H1 (cell line): Measurements from ENCODE around the gene TNRC6B. TPM values are rescaled to one million over a fixed set of nuclear protein-coding genes. Genes with fewer than 3 reads are reported as not detected.

Experiments used
- CTCF ChIA-PET: fragments of 300-600 bp; sonication (Branson Sonifier 250); formaldehyde crosslinking; loops from one replicate; lab custom pipeline; 2021; ENCODE audit not compliant: partially characterized antibody; lab: Charles Lee
- POLR2A ChIA-PET: fragments of 300-600 bp; sonication (Branson Sonifier 250); formaldehyde crosslinking; loops from one replicate; lab custom pipeline; 2021; ENCODE audit warnings: inconsistent platforms; ENCODE audit not compliant: partially characterized antibody; lab: Charles Lee
- DNase-seq, 2 experiments: peaks; one replicate each; pipeline versions ENCODE4 v3.0.0 to v3.0.0-alpha.2; 2010 to 2022; ENCODE audit warnings: low spot score in 2 of 2, low read depth in 1 of 2, mixed read lengths in 1 of 2
- FAIRE-seq: peaks from 2 replicates; lab custom pipeline; 2011; peaks lifted over from hg19 to GRCh38; lab: Jason Lieb, UNC
- H2AFZ ChIP-seq: 2 replicates; pipeline ENCODE4 v1.8.1; 2012; ENCODE audit warnings: low read length, inconsistent platforms
- H2AK5ac ChIP-seq: 2 replicates; pipeline ENCODE4 v1.6.1; 2013; ENCODE audit warnings: low read depth, low read length
- H2BK120ac ChIP-seq: replicated peaks from 2 replicates; pipeline ENCODE3; 2013; ENCODE audit warnings: low read depth, low read length, inconsistent platforms
- H2BK12ac ChIP-seq: 2 replicates; pipeline ENCODE4 v1.6.1; 2013; ENCODE audit warnings: low read depth, low read length
- H2BK15ac ChIP-seq: 2 replicates; pipeline ENCODE4 v1.6.1; 2013; ENCODE audit warnings: low read length
- H2BK20ac ChIP-seq: 2 replicates; pipeline ENCODE4 v1.6.1; 2013; ENCODE audit warnings: low read length
- H2BK5ac ChIP-seq: 2 replicates; pipeline ENCODE4 v1.6.1; 2013; ENCODE audit warnings: low read depth, low read length
- H3K14ac ChIP-seq: 2 replicates; pipeline ENCODE4 v1.6.1; 2013; ENCODE audit warnings: inconsistent platforms; ENCODE audit not compliant: insufficient read length
- H3K18ac ChIP-seq: 2 replicates; pipeline ENCODE4 v1.6.1; 2013; ENCODE audit warnings: low read length; ENCODE audit errors: extremely low read depth
- H3K23ac ChIP-seq: 2 replicates; pipeline ENCODE4 v1.6.1; 2013; ENCODE audit warnings: inconsistent platforms; ENCODE audit not compliant: insufficient read length
- H3K23me2 ChIP-seq: 2 replicates; pipeline ENCODE4 v1.6.1; 2013; ENCODE audit warnings: low read depth, low read length
- H3K27ac ChIP-seq: 2 replicates; pipeline ENCODE4 v1.6.1; 2011; ENCODE audit warnings: low read depth, low read length, inconsistent platforms
- H3K27me3 ChIP-seq, 4 experiments: replicated peaks in 1 of 4; 1 replicate in 1 of 4; 2 replicates in 3 of 4; pipeline versions ENCODE4 v1.6.1 to v1.8.1; 2011 to 2013; ENCODE audit warnings: low read length in 3 of 4, mild to moderate bottlenecking in 3 of 4, inconsistent platforms in 2 of 4, mixed read lengths in 2 of 4, moderate library complexity in 1 of 4; ENCODE audit not compliant: control insufficient read depth in 3 of 4, insufficient read depth in 3 of 4; ENCODE audit errors: extremely low read depth in 1 of 4
- H3K36me3 ChIP-seq, 4 experiments: 2 replicates each; pipeline versions ENCODE4 v1.6.1 to v1.8.1; 2011 to 2013; ENCODE audit warnings: mild to moderate bottlenecking in 4 of 4, low read length in 3 of 4, moderate library complexity in 2 of 4, control low read depth in 1 of 4, inconsistent platforms in 1 of 4; ENCODE audit not compliant: insufficient read depth in 4 of 4, control insufficient read depth in 2 of 4
- H3K4ac ChIP-seq: replicated peaks from 2 replicates; pipeline ENCODE3; 2013; ENCODE audit warnings: low read length, low read depth, mixed read lengths, inconsistent platforms; ENCODE audit not compliant: insufficient read length
- H3K4me1 ChIP-seq, 4 experiments: replicated peaks in 1 of 4; 1 replicate in 1 of 4; 2 replicates in 3 of 4; pipeline versions ENCODE4 v1.6.1 to v1.8.1; 2011 to 2013; ENCODE audit warnings: low read length in 3 of 4, inconsistent platforms in 2 of 4, mixed read lengths in 1 of 4; ENCODE audit not compliant: insufficient read depth in 4 of 4, control insufficient read depth in 3 of 4
- H3K4me2 ChIP-seq, 2 experiments: 2 replicates each; pipeline versions ENCODE4 v1.6.1 to v1.8.1; 2011 to 2013; ENCODE audit warnings: low read depth in 2 of 2, low read length in 2 of 2, control low read depth in 1 of 2, inconsistent platforms in 1 of 2, mild to moderate bottlenecking in 1 of 2; ENCODE audit not compliant: insufficient read depth in 1 of 2
- H3K4me3 ChIP-seq, 4 experiments: fragments of 200-600, 300-600 bp in 1 of 4; sonication (generic), shearing (Covaris generic), sonication (Bioruptor Twin) in 1 of 4; 2 replicates each; pipeline versions ENCODE4 v1.5.1 to v1.8.1; 2011 to 2016; ENCODE audit warnings: low read length in 4 of 4, low read depth in 3 of 4, control low read depth in 2 of 4, inconsistent platforms in 2 of 4, mild to moderate bottlenecking in 2 of 4, mixed read lengths in 1 of 4, moderate library complexity in 1 of 4; ENCODE audit not compliant: insufficient read depth in 2 of 4; ENCODE audit errors: extremely low read depth in 1 of 4
- H3K56ac ChIP-seq: replicated peaks from 2 replicates; pipeline ENCODE3; 2013; ENCODE audit warnings: low read depth, mild to moderate bottlenecking, mixed read lengths, low read length, inconsistent platforms; ENCODE audit not compliant: insufficient read length
- H3K79me1 ChIP-seq: 2 replicates; pipeline ENCODE4 v1.6.1; 2013; ENCODE audit warnings: low read depth, low read length, control low read depth
- H3K79me2 ChIP-seq, 2 experiments: 2 replicates each; pipeline versions ENCODE4 v1.6.1 to v1.8.1; 2012 to 2013; ENCODE audit warnings: low read length in 2 of 2, mild to moderate bottlenecking in 2 of 2, inconsistent platforms in 1 of 2; ENCODE audit not compliant: insufficient read depth in 2 of 2, control insufficient read depth in 1 of 2
- H3K9ac ChIP-seq, 4 experiments: replicated peaks in 1 of 4; 1 replicate in 1 of 4; 2 replicates in 3 of 4; pipeline versions ENCODE4 v1.6.1 to v1.8.1; 2011 to 2013; ENCODE audit warnings: low read depth in 3 of 4, low read length in 3 of 4, control low read depth in 2 of 4, mild to moderate bottlenecking in 2 of 4, moderate library complexity in 2 of 4, inconsistent platforms in 1 of 4; ENCODE audit errors: extremely low read depth in 1 of 4
- H3K9me3 ChIP-seq, 2 experiments: 2 replicates each; pipeline versions ENCODE4 v1.6.1 to v1.8.1; 2012 to 2013; ENCODE audit warnings: mild to moderate bottlenecking in 2 of 2, moderate library complexity in 2 of 2, control low read depth in 1 of 2, inconsistent platforms in 1 of 2, low read depth in 1 of 2, low read length in 1 of 2, mixed read lengths in 1 of 2; ENCODE audit not compliant: insufficient read depth in 2 of 2
- H4K20me1 ChIP-seq, 2 experiments: replicated peaks in 1 of 2; 2 replicates each; pipeline versions ENCODE3 to v1.8.1; 2011 to 2013; ENCODE audit warnings: inconsistent platforms in 2 of 2, low read length in 2 of 2, mild to moderate bottlenecking in 1 of 2; ENCODE audit not compliant: insufficient read depth in 2 of 2, control insufficient read depth in 1 of 2
- H4K5ac ChIP-seq: 2 replicates; pipeline ENCODE4 v1.6.1; 2013; ENCODE audit warnings: low read length, low read depth, mixed read lengths, inconsistent platforms; ENCODE audit not compliant: insufficient read length
- H4K8ac ChIP-seq: 2 replicates; pipeline ENCODE4 v1.8.0; 2013; ENCODE audit warnings: mild to moderate bottlenecking, moderate library complexity, low read length, inconsistent platforms; ENCODE audit not compliant: insufficient read depth; ENCODE audit errors: extremely low read depth
- H4K91ac ChIP-seq: replicated peaks from 2 replicates; pipeline ENCODE3; 2013; ENCODE audit warnings: low read length, mixed read lengths, inconsistent platforms; ENCODE audit not compliant: insufficient read length
- CREB1 ChIP-seq: IDR thresholded peaks from 2 replicates; pipeline ENCODE4 v1.6.1; 2012; ENCODE audit warnings: inconsistent platforms
- TBP ChIP-seq: IDR thresholded peaks from 2 replicates; pipeline ENCODE4 v1.6.1; 2011; ENCODE audit warnings: low read depth, low read length, improper control_type of control experiment
- WGBS, 2 experiments: shearing (Covaris generic) in 1 of 2; methylation state at CpG; one replicate each; pipeline versions ENCODE4 v1.1.6 to v1.1.7; 2013 to 2015; ENCODE audit warnings: low lambda C conversion rate in 2 of 2, mixed read lengths in 2 of 2, inconsistent platforms in 1 of 2, low coverage in 1 of 2, missing lambda C conversion rate in 1 of 2; ENCODE audit not compliant: insufficient replicate concordance in 2 of 2, insufficient coverage in 1 of 2, insufficient read length in 1 of 2; ENCODE audit errors: extremely low coverage in 1 of 2, missing lambda C conversion rate in 1 of 2; 5-methylcytosine and 5-hydroxymethylcytosine counted together
- polyA plus RNA-seq, 7 experiments: library from polyadenylated mRNA; depleted of rRNA in 3 of 7; stranded (reverse) in 5 of 7; unstranded in 2 of 7; fragments of >200 nt in 5 of 7; fragments of 200-250 nt in 2 of 7; gene quantifications; 1 replicate in 5 of 7; 2 replicates in 1 of 7; 4 replicates in 1 of 7; pipeline versions ENCODE4 v1.2.1 to v1.2.3, GENCODE V29; 2011 to 2013; ENCODE audit warnings: missing spikeins in 2 of 7, mixed read lengths in 2 of 7
- total RNA-seq: library from RNA; stranded (reverse); fragmentation: NEBNext Ultra II Directional; extraction: Animal tissue kit (Norgen Biotek cat#: 25700); gene quantifications from 2 replicates; pipeline ENCODE4 v1.2.1, GENCODE V29; 2021

TNRC6B gene
- total and polyA plus RNA-seq, 2 of the 8 experiments (the other 6 are each of a cell fraction or from before 2014, with no cell fraction given): 12.5 to 48.9 TPM

DNA sequence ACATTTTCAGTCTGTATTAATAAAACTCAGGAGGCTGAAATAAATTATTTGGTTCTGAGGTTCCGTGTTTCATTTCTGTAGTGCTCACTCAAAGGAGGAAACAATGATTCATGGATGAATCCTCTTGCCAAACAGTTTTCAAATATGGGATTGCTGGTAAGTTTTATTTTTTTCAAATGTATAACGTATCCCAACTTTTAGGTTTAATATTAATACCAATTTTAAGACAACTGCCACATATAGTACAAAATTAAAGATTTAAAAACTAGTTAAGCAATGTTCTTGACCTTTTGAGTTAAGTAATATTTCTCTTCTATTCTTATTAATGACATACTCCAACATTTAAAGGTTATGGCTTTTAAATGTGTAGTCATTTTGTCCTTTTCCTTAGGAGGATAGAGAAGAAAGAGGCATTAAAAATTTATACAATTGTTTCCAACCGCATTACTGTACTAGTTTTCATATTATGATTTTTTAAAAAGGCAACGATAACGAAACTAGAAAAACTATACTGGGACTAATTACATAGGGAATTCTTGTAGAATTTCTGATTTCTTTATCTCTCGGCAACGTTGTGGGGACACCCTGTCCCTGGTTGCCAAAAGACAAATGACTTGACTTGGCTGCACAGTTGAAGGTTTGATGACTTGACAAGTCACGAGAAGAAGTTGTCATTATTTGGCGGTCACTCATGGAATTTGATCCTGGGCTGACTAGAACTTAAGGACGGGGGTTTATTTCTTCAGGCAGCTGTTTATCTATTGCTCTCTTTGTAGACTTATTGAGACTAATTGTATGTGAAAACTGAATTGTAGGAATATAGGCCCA, 99.5 kb downstream of the TNRC6B start:
- H3K27ac ChIP-seq: no peak overlapping the region
- no peak overlapping the region for H2AK5ac ChIP-seq
- H3K56ac ChIP-seq: no peak overlapping the region
- peaks cover under 1 to 10% of the 10 kb centered on the region in 2 experiments for H4K20me1 ChIP-seq
- DNase-seq (no peak), FAIRE-seq (no peak)
- H3K23me2 ChIP-seq: no peaks in the 10 kb centered on the region
- H3K4me3 ChIP-seq: no peak overlapping the region
- H3K4me2 ChIP-seq: no peak overlapping the region
- H3K23ac ChIP-seq: no peak overlapping the region
- no peaks in the 10 kb centered on the region for H3K79me1 ChIP-seq
- no peak overlapping the region for H3K9ac ChIP-seq
- H2AFZ ChIP-seq: no peak overlapping the region
- H3K36me3 ChIP-seq: peaks cover 6 to 78% (median 27%) of the 10 kb centered on the region in 4 experiments
- no peaks in the 10 kb centered on the region for H3K4me1 ChIP-seq
- no peak overlapping the region for H2BK120ac ChIP-seq
- H4K8ac ChIP-seq: no peak overlapping the region
- WGBS, 2 experiments: 92% methylated on average over 10 of the region's 10 CpGs; no CpG with 5 or more reads in 1 of the 2 experiments
- H2BK5ac ChIP-seq: no peak overlapping the region
- H3K4ac ChIP-seq: no peak overlapping the region
- H3K18ac ChIP-seq: no peak overlapping the region
- no peaks in the 10 kb centered on the region for H3K9me3 ChIP-seq
- CTCF ChIA-PET: no interaction called here
- no peak overlapping the region for H3K14ac ChIP-seq
- H3K79me2 ChIP-seq: peaks cover 0 to 1% of the 10 kb centered on the region in 2 experiments; a peak in 1 of 4 replicates
- H4K5ac ChIP-seq: no peak overlapping the region
- no peaks in the 10 kb centered on the region for H3K27me3 ChIP-seq
- no peak overlapping the region for H4K91ac ChIP-seq
- no peak overlapping the region for H2BK20ac ChIP-seq
- POLR2A ChIA-PET: no interaction called here
- no peak overlapping the region for H2BK12ac ChIP-seq
- TF ChIP-seq CREB1: no peak
- no peak for TF ChIP-seq TBP
- no peak overlapping the region for H2BK15ac ChIP-seq
